ENCODE results near the gene SLC7A9. TPM values are rescaled to one million over a fixed set of nuclear protein-coding genes. Genes with fewer than 3 reads are reported as not detected.
"Not testable (repeated sequence)": the region's sequence is repeated elsewhere in the genome, so short reads cannot be mapped to it uniquely, and the experiment has no call there.

Gene SLC7A9
- total RNA-seq, 1 donor from 2014 or later, result not detected

GRCh38 chr19:32886241-32886640 lies 16.7 kb upstream of the SLC7A9 start:
- DNase-seq (ENCODE audit: extremely low read depth, low read depth, low spot score), result no peak

- DNase-seq (ENCODE audit: extremely low read depth, low read depth, low spot score), result not testable (repeated sequence)
Measured at GRCh38 chr19:32885255-32885654, 15.7 kb upstream of the SLC7A9 start.

- no peak for DNase-seq (ENCODE audit: extremely low read depth, low read depth, low spot score)
Measured at GRCh38 chr19:32881766-32882165, 12.2 kb upstream of the SLC7A9 start.

- DNase-seq (ENCODE audit: extremely low read depth, low read depth, low spot score), result no peak
Measured at GRCh38 chr19:32880622-32881021, 11.1 kb upstream of the SLC7A9 start.

- no peak for DNase-seq (ENCODE audit: extremely low read depth, low read depth, low spot score)
Measured at GRCh38 chr19:32879741-32880140, 10.2 kb upstream of the SLC7A9 start.

- no peak for DNase-seq (ENCODE audit: extremely low read depth, low read depth, low spot score)
Measured at GRCh38 chr19:32878988-32879387, 9.4 kb upstream of the SLC7A9 start.

GRCh38 chr19:32877977-32878745 lies 8.6 kb upstream of the SLC7A9 start:
- no peak for DNase-seq (ENCODE audit: extremely low read depth, low read depth, low spot score)

GRCh38 chr19:32877323-32877912 lies 7.9 kb upstream of the SLC7A9 start:
- no peak for DNase-seq (ENCODE audit: extremely low read depth, low read depth, low spot score)

GRCh38 chr19:32876919-32877285 lies 7.3 kb upstream of the SLC7A9 start:
- no peak for DNase-seq (ENCODE audit: extremely low read depth, low read depth, low spot score)

GRCh38 chr19:32876236-32876918 lies 6.8 kb upstream of the SLC7A9 start:
- DNase-seq (ENCODE audit: extremely low read depth, low read depth, low spot score), result no peak

GRCh38 chr19:32875428-32875827 lies 5.9 kb upstream of the SLC7A9 start:
- no peak for DNase-seq (ENCODE audit: extremely low read depth, low read depth, low spot score)

- no peak for DNase-seq (ENCODE audit: extremely low read depth, low read depth, low spot score)
Measured at GRCh38 chr19:32874605-32875004, 5.0 kb upstream of the SLC7A9 start.

- DNase-seq (ENCODE audit: extremely low read depth, low read depth, low spot score), result no peak
Measured at GRCh38 chr19:32873247-32873959, 3.8 kb upstream of the SLC7A9 start.

GRCh38 chr19:32872391-32872790 lies 2.8 kb upstream of the SLC7A9 start:
- no peak for DNase-seq (ENCODE audit: extremely low read depth, low read depth, low spot score)

- no peak for DNase-seq (ENCODE audit: extremely low read depth, low read depth, low spot score)
Measured at GRCh38 chr19:32870981-32871451, 1.4 kb upstream of the SLC7A9 start.

- no peak for DNase-seq (ENCODE audit: extremely low read depth, low read depth, low spot score)
Measured at GRCh38 chr19:32869966-32870573, 503 bp upstream of the SLC7A9 start.

GRCh38 chr19:32868206-32868950 lies 1.2 kb downstream of the SLC7A9 start:
- no peak for DNase-seq (ENCODE audit: extremely low read depth, low read depth, low spot score)

- DNase-seq (ENCODE audit: extremely low read depth, low read depth, low spot score), result not testable (repeated sequence)
Measured at GRCh38 chr19:32867436-32867835, 2.1 kb downstream of the SLC7A9 start.

- DNase-seq (ENCODE audit: extremely low read depth, low read depth, low spot score), result no peak
Measured at GRCh38 chr19:32866564-32867265, 2.9 kb downstream of the SLC7A9 start.

All from glomerular endothelial cell (primary cell).